Fibroblast of gingiva (primary cell): Measurements from ENCODE around the gene NDOR1.

Source experiments
- DNase-seq: peaks from one replicate; pipeline ENCODE4 v3.0.0-alpha.2; 2011; ENCODE audit warnings: low read depth

Gene NDOR1

DNA sequence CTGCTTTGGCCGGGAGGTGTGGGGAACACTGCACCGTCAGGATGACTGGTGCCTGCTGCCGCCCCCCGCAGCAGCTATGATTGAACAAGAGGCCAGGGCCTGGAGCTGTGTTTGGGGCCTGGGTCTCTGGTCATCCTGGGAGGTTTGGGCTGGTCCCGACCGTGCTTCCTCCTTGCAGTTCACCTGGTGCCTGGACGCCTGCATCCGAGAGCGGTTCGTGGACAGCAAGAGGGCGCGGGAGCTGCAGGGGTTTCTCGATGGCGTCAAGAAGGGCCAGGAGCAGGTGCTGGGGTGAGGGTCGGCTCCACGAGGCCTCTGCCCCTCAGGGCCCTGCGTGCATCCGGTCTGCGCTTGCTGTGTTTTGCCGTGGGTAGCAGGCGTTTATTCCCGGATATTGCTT is 58.6 kb downstream of the NDOR1 start:
- no peak for DNase-seq

DNA sequence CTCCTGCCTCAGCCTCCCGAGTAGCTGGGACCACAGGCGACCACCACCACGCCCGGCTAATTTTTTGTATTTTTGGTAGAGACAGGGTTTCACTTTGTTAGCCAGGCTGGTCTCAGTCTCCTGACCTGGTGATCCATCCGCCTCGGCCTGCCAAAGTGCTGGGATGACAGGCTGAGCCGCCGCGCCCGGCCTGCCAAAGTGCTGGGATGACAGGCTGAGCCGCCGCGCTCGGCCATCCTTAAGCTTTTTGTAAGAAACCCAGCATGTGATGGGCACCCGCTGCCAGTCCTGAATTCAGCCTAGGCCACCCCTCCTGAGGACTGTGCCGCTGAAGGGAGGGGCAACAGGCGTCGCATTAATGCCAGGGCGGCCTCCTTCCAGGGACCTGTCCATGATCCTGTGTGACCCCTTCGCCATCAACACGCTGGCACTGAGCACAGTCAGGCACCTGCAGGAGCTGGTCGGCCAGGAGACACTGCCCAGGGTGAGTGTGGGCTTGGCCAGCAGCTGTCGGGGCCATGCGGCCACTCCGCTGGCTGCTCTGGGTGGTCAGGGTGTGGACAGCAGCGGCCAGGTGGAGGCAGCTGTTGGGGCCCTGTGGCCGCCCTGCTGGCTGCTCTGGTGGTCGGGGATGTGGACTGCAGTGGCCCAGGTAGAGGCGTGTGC is 60.1 kb downstream of the NDOR1 start:
- no peak for DNase-seq

DNA sequence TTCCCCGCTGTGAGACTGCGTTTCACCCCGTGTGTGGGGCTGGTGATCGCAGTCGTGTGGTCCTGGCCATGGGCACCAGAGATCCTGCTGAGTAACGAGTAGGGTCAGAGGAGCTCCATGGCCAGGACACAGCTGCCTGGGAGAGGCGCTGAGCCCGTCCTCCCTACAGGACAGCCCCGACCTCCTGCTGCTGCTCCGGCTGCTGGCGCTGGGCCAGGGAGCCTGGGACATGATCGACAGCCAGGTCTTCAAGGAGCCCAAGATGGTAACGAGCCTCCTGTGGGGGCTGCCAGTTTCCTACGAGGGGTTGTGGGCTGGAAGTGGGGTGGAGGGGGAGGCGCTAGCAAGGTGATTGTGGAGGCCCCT is 60.6 kb downstream of the NDOR1 start:
- no peak for DNase-seq
